HUES64 (cell line): ENCODE data around the gene TCF15.

Experiments used
- H3K27ac ChIP-seq: 2 replicates; pipeline ENCODE4 v1.7.0; 2013; ENCODE audit warnings: low read depth, low read length, inconsistent platforms
- H3K27me3 ChIP-seq: 2 replicates; pipeline ENCODE4 v1.6.1; 2013; ENCODE audit warnings: mild to moderate bottlenecking, low read length; ENCODE audit not compliant: insufficient read depth
- H3K36me3 ChIP-seq: 2 replicates; pipeline ENCODE4 v1.6.1; 2013; ENCODE audit warnings: mild to moderate bottlenecking, low read length; ENCODE audit not compliant: insufficient read depth
- H3K4me1 ChIP-seq: 2 replicates; pipeline ENCODE4 v1.6.1; 2013; ENCODE audit warnings: mild to moderate bottlenecking, low read length, moderate library complexity; ENCODE audit not compliant: insufficient read depth
- H3K4me3 ChIP-seq: 2 replicates; pipeline ENCODE4 v1.5.1; 2013; ENCODE audit warnings: mild to moderate bottlenecking, low read length, moderate library complexity
- H3K9ac ChIP-seq: 2 replicates; pipeline ENCODE4 v1.6.1; 2013; ENCODE audit warnings: mild to moderate bottlenecking, low read depth, low read length
- H3K9me3 ChIP-seq: 2 replicates; pipeline ENCODE4 v1.6.1; 2013; ENCODE audit warnings: low read depth, low read length; ENCODE audit not compliant: insufficient read depth
- WGBS: fragments of 150-250, 120-280 bp; methylation state at CpG from one replicate; pipeline ENCODE4 v1.1.7; 2013; ENCODE audit warnings: missing lambda C conversion rate; 5-methylcytosine and 5-hydroxymethylcytosine counted together

The TCF15 gene

GRCh38 chr20:575230-575629 lies 34.9 kb downstream of the TCF15 start:
- no peaks in the 10 kb centered on the region for H3K9me3 ChIP-seq
- H3K27me3 ChIP-seq, result peaks cover 10% of the 10 kb centered on the region
- no peak overlapping the region for H3K27ac ChIP-seq
- H3K4me1 ChIP-seq, result peaks cover 26% of the 10 kb centered on the region
- no peak overlapping the region for H3K9ac ChIP-seq
- no peak overlapping the region for H3K4me3 ChIP-seq
- H3K36me3 ChIP-seq, result no peaks in the 10 kb centered on the region
- 90% methylated on average over 3 of the region's 3 CpGs for WGBS

GRCh38 chr20:574297-574942 lies 35.7 kb downstream of the TCF15 start:
- H3K4me1 ChIP-seq, result peaks cover 26% of the 10 kb centered on the region
- WGBS, result 20% methylated on average over 15 of the region's 15 CpGs
- peak overlapping the region; percentile 68 for H3K27ac ChIP-seq
- H3K27me3 ChIP-seq, result peaks cover 10% of the 10 kb centered on the region
- H3K4me3 ChIP-seq, result no peak overlapping the region
- no peaks in the 10 kb centered on the region for H3K9me3 ChIP-seq
- H3K36me3 ChIP-seq, result no peaks in the 10 kb centered on the region
- no peak overlapping the region for H3K9ac ChIP-seq

GRCh38 chr20:573414-574296 lies 36.5 kb downstream of the TCF15 start:
- Histone ChIP-seq H3K9me3 (no peaks in the 10 kb centered on the region), H3K27ac (peak overlapping the region; percentile 15; the same call in 1 of the 2 replicates), H3K36me3 (no peaks in the 10 kb centered on the region), H3K4me1 (peaks cover 28% of the 10 kb centered on the region), H3K9ac (no peak overlapping the region), H3K27me3 (peaks cover 10% of the 10 kb centered on the region), H3K4me3 (no peak overlapping the region)
- WGBS, result 79% methylated on average over 10 of the region's 12 CpGs

GRCh38 chr20:572727-573126 lies 37.4 kb downstream of the TCF15 start:
- H3K9me3 ChIP-seq, result no peaks in the 10 kb centered on the region
- no peaks in the 10 kb centered on the region for H3K36me3 ChIP-seq
- H3K4me3 ChIP-seq, result no peak overlapping the region
- H3K27me3 ChIP-seq, result peaks cover 10% of the 10 kb centered on the region
- H3K4me1 ChIP-seq, result peaks cover 34% of the 10 kb centered on the region
- WGBS, result 78% methylated on average over 7 of the region's 7 CpGs
- no peak overlapping the region for H3K27ac ChIP-seq
- no peak overlapping the region for H3K9ac ChIP-seq

GRCh38 chr20:571754-572441 lies 38.2 kb downstream of the TCF15 start:
- 26% methylated on average over 24 of the region's 24 CpGs for WGBS

GRCh38 chr20:568673-569415 lies 41.3 kb downstream of the TCF15 start:
- WGBS, result 83% methylated on average over 14 of the region's 14 CpGs
- Histone ChIP-seq H3K27ac (no peak overlapping the region), H3K4me1 (peaks cover 18% of the 10 kb centered on the region), H3K9ac (no peak overlapping the region), H3K27me3 (peaks cover 9% of the 10 kb centered on the region), H3K9me3 (no peaks in the 10 kb centered on the region), H3K36me3 (no peaks in the 10 kb centered on the region), H3K4me3 (no peak overlapping the region)

More at GRCh38 chr20:571754-572441, 38.2 kb downstream of the TCF15 start:
- H3K36me3 ChIP-seq, result no peaks in the 10 kb centered on the region
- peaks cover 34% of the 10 kb centered on the region for H3K4me1 ChIP-seq
- H3K4me3 ChIP-seq, result no peak overlapping the region
- H3K9me3 ChIP-seq, result no peaks in the 10 kb centered on the region
- H3K27ac ChIP-seq, result 0 out of 2 replicates have a peak overlapping the region, but pooled peaks have one; percentile 11
- peaks cover 10% of the 10 kb centered on the region for H3K27me3 ChIP-seq
- H3K9ac ChIP-seq, result no peak overlapping the region

GRCh38 chr20:568097-568652 lies 41.9 kb downstream of the TCF15 start:
- H3K36me3 ChIP-seq, result no peaks in the 10 kb centered on the region
- H3K27ac ChIP-seq, result no peak overlapping the region
- H3K27me3 ChIP-seq, result 0 out of 2 replicates have a peak, but pooled peaks cover 4% of the 10 kb centered on the region
- H3K4me1 ChIP-seq, result peaks cover 15% of the 10 kb centered on the region
- no peak overlapping the region for H3K9ac ChIP-seq
- no peak overlapping the region for H3K4me3 ChIP-seq
- no peaks in the 10 kb centered on the region for H3K9me3 ChIP-seq
- 70% methylated on average over 20 of the region's 20 CpGs for WGBS

GRCh38 chr20:564192-564591 lies 45.9 kb downstream of the TCF15 start:
- no peaks in the 10 kb centered on the region for H3K9me3 ChIP-seq
- no peaks in the 10 kb centered on the region for H3K36me3 ChIP-seq
- no peak overlapping the region for H3K9ac ChIP-seq
- no peaks in the 10 kb centered on the region for H3K27me3 ChIP-seq
- WGBS, result 92% methylated on average over 3 of the region's 3 CpGs
- H3K4me1 ChIP-seq, result peaks cover 8% of the 10 kb centered on the region; the same call in 1 of the 2 replicates
- H3K4me3 ChIP-seq, result no peak overlapping the region
- H3K27ac ChIP-seq, result no peak overlapping the region

GRCh38 chr20:563187-563586 lies 46.9 kb downstream of the TCF15 start:
- H3K4me3 ChIP-seq, result no peak overlapping the region
- no peaks in the 10 kb centered on the region for H3K27me3 ChIP-seq
- no peaks in the 10 kb centered on the region for H3K9me3 ChIP-seq
- 83% methylated on average over 5 of the region's 5 CpGs for WGBS
- H3K9ac ChIP-seq, result no peak overlapping the region
- H3K36me3 ChIP-seq, result no peaks in the 10 kb centered on the region
- H3K4me1 ChIP-seq, result 0 out of 2 replicates have a peak, but pooled peaks cover 3% of the 10 kb centered on the region
- no peak overlapping the region for H3K27ac ChIP-seq

- Histone ChIP-seq H3K4me1 (no peaks in the 10 kb centered on the region), H3K27me3 (no peaks in the 10 kb centered on the region), H3K27ac (no peak overlapping the region), H3K4me3 (no peak overlapping the region), H3K36me3 (no peaks in the 10 kb centered on the region), H3K9ac (no peak overlapping the region), H3K9me3 (no peaks in the 10 kb centered on the region)
- 91% methylated on average over 5 of the region's 5 CpGs for WGBS
Measured at GRCh38 chr20:562232-562897, 47.7 kb downstream of the TCF15 start.
